ENCODE measurements around the gene DPP10. TPM values are rescaled to one million over a fixed set of nuclear protein-coding genes. Genes with fewer than 3 reads are reported as not detected.

Gene DPP10
- total RNA-seq, 2 experiments from 2014 or later: not detected

- TF ChIP-seq CTCF (IDR thresholded peaks at IDR 0.05): no peak
- ChIA-PET CTCF (no interaction called here), POLR2A (no interaction called here)
- ATAC-seq: no peak
- H3K27ac Mint-ChIP-seq: no peak overlapping the region
- H3K4me1 Mint-ChIP-seq (ENCODE audit: low read depth): no peaks in the 10 kb centered on the region
- H3K27me3 Mint-ChIP-seq: no peaks in the 10 kb centered on the region
- H3K4me3 Mint-ChIP-seq: no peak overlapping the region
- intact Hi-C loops (cut with micrococcal nuclease): no loop called here
- DNase-seq: no peak
- H3K36me3 Mint-ChIP-seq (ENCODE audit: low read depth): no peaks in the 10 kb centered on the region
- peaks cover 15% of the 10 kb centered on the region for H3K9me3 Mint-ChIP-seq
Measured at GRCh38 chr2:115443539-115444185, 1001.2 kb downstream of the DPP10 start.

- DNase-seq (no peak), ATAC-seq (no peak)
- Mint-ChIP-seq H3K27ac (no peak overlapping the region), H3K4me3 (no peak overlapping the region), H3K4me1 (ENCODE audit: low read depth) (no peaks in the 10 kb centered on the region), H3K9me3 (peaks cover 8% of the 10 kb centered on the region), H3K27me3 (no peaks in the 10 kb centered on the region), H3K36me3 (ENCODE audit: low read depth) (no peaks in the 10 kb centered on the region)
- ChIA-PET POLR2A (interaction anchor here (0.6 kb wide), 1 partner anchor 18 kb away, joined by 3 read pairs; no protein-coding TSS in a partner anchor), CTCF (no interaction called here)
- TF ChIP-seq CTCF (IDR thresholded peaks at IDR 0.05): no peak
- intact Hi-C loops (cut with micrococcal nuclease): no loop called here
Measured at GRCh38 chr2:115460008-115460407, 1017.6 kb downstream of the DPP10 start.

- ChIA-PET POLR2A (no interaction called here), CTCF (no interaction called here)
- peaks cover 17% of the 10 kb centered on the region for H3K9me3 Mint-ChIP-seq
- H3K27ac Mint-ChIP-seq: no peak overlapping the region
- no peak for ATAC-seq
- H3K4me3 Mint-ChIP-seq: no peak overlapping the region
- TF ChIP-seq CTCF (IDR thresholded peaks at IDR 0.05): no peak
- H3K4me1 Mint-ChIP-seq (ENCODE audit: low read depth): no peaks in the 10 kb centered on the region
- no peaks in the 10 kb centered on the region for H3K36me3 Mint-ChIP-seq (ENCODE audit: low read depth)
- H3K27me3 Mint-ChIP-seq: no peaks in the 10 kb centered on the region
- DNase-seq: no peak
- intact Hi-C loops (cut with micrococcal nuclease): no loop called here
Measured at GRCh38 chr2:115480741-115481140, 1038.3 kb downstream of the DPP10 start.

GRCh38 chr2:115481842-115482241 lies 1039.4 kb downstream of the DPP10 start:
- intact Hi-C loops (cut with micrococcal nuclease): no loop called here
- Mint-ChIP-seq H3K4me3 (no peak overlapping the region), H3K9me3 (peaks cover 9% of the 10 kb centered on the region), H3K27me3 (no peaks in the 10 kb centered on the region), H3K36me3 (ENCODE audit: low read depth) (no peaks in the 10 kb centered on the region), H3K27ac (no peak overlapping the region), H3K4me1 (ENCODE audit: low read depth) (no peaks in the 10 kb centered on the region)
- DNase-seq (no peak), ATAC-seq (no peak)
- CTCF ChIA-PET: no interaction called here
- no peak for TF ChIP-seq CTCF (IDR thresholded peaks at IDR 0.05)
- POLR2A ChIA-PET: no interaction called here

GRCh38 chr2:115483666-115484065 lies 1041.2 kb downstream of the DPP10 start:
- DNase-seq (no peak), ATAC-seq (no peak)
- no peaks in the 10 kb centered on the region for H3K36me3 Mint-ChIP-seq (ENCODE audit: low read depth)
- H3K4me3 Mint-ChIP-seq: no peak overlapping the region
- POLR2A ChIA-PET: no interaction called here
- intact Hi-C loops (cut with micrococcal nuclease): no loop called here
- H3K4me1 Mint-ChIP-seq (ENCODE audit: low read depth): no peaks in the 10 kb centered on the region
- no peaks in the 10 kb centered on the region for H3K27me3 Mint-ChIP-seq
- TF ChIP-seq CTCF (IDR thresholded peaks at IDR 0.05): no peak
- H3K27ac Mint-ChIP-seq: no peak overlapping the region
- CTCF ChIA-PET: no interaction called here
- H3K9me3 Mint-ChIP-seq: peaks cover 9% of the 10 kb centered on the region

Data from activated CD8-positive, alpha-beta T cell treated with anti-CD3 and anti-CD28 coated beads for 36 hours (primary cell).